Putamen (tissue), 1 donor: ENCODE data around the gene ZIC3.

Source experiments
- DNase-seq: peaks from one replicate; pipeline ENCODE4 v3.0.0-alpha.2; 2016; ENCODE audit warnings: low spot score

ZIC3 gene

GRCh38 chrX:137574102-137574783 lies 8.3 kb downstream of the ZIC3 start:
- DNase-seq: no peak

- no peak for DNase-seq
These were observed 8.9 kb downstream of the ZIC3 start for GRCh38 chrX:137574784-137575293.

DNA sequence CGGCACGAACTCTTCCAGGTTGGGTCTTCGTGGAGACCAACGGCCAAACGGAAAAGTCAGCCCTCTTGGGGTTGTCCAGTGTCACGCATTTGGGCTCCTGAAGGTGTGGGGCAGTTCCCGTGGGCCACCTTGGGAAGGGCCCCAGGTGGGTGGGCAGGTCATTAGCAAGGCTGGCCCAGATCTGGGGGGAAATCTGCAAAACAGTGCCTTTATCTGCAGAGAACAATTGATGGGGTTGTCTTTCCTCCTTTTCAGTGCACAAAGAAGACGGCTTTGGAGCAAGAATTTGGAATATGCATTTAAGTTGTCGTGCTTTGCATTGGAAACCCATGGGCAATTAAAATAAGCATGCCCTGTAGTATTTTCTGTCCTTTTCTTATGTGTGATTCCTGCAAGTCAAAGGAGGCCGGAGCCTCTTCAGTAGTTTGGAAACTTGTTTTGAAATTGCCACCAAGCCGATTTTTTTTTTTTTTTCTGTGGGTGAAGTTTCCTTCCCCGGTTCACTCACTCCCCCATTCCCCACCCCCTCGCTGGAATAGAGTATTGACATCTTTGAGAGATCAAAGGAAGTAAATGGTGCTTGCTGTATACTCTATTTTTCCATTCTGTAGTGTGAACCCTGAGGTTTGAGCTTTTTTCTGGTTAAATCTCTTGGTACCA lies 9.8 kb downstream of the ZIC3 start:
- DNase-seq: no peak

DNA sequence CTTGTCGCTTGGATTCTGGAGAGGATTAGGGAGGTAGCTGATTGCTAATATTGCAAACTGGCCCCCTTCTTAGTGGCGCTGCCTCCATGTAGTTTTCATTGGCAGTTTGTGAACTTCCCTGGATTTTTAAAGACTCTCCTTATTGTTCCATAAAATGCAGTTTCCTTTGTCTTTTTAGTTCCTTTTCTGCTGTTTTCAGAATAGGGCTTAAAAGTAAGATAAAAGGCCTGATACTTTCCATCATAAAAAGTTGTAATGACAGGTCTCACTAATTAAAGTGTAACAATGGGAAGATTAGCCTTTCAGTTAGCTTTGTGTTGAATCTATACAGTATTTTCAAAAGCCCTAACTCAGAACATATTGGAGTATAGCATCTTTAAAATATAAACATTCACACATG lies 21.2 kb downstream of the ZIC3 start:
- DNase-seq: no peak

- DNase-seq: no peak
These were observed 34.8 kb downstream of the ZIC3 start for GRCh38 chrX:137600769-137601168.
